NCI-H526 (cell line): ENCODE data around the gene WNT1.

ENCODE experiments used
- DNase-seq, 2 experiments: peaks; one replicate each; lab custom pipeline; 2025; lab: John Stamatoyannopoulos, UW

WNT1 gene

DNA sequence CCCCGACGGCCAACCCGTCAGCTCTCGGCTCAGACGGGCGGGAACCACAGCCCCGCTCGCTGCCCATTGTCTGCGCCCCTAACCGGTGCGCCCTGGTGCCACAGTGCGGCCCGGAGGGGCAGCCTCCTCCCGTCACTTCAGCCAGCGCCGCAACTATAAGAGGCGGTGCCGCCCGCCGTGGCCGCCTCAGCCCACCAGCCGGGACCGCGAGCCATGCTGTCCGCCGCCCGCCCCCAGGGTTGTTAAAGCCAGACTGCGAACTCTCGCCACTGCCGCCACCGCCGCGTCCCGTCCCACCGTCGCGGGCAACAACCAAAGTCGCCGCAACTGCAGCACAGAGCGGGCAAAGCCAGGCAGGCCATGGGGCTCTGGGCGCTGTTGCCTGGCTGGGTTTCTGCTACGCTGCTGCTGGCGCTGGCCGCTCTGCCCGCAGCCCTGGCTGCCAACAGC, at the start of gene WNT1:
Gene WNT1 (plus strand): TSS at position 32 of the 450 bp plus-strand sequence. CDS start 329 bp downstream, at position 361.
- peak in 1 of 2 experiments; percentile 57 for DNase-seq

DNA sequence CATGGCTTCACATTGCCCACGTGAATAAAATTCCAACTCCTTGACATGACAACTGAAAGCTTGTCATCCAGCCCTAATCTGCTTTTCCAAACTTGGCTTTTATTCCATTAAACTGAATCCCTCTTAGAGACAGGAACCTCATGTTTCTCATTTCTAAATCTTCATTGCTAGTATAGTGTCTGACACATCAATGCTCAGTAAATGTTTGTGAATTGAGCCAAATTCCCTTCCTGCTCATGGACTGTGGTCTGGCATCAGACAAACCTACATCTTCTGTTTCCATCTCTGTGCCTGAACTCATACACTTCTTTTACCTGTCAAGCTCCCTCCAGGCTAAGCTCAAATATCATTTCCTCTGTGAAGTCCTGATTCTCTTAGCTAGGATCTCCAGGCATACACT, 48.6 kb upstream of the WNT1 start:
- no peak for DNase-seq

DNA sequence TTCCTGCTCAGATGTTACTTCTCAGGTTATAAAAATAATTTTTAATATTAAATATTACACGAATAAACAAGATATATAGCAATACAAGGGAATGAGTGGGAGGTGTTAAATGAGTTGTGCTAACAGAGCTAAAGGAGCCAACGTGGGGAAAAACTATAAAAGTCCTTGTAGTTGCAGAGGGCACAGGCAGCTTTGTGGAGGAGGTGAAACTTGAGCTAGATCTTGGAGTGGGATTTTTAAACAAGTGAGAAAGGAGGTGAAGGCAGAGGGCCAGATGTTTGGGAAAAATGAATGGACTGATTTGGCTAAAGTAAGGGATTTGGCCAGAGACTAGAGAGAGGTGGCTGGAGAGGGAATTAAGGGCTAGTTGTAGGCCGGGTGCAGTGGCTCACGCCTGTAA, 47.6 kb upstream of the WNT1 start:
- no peak for DNase-seq

DNA sequence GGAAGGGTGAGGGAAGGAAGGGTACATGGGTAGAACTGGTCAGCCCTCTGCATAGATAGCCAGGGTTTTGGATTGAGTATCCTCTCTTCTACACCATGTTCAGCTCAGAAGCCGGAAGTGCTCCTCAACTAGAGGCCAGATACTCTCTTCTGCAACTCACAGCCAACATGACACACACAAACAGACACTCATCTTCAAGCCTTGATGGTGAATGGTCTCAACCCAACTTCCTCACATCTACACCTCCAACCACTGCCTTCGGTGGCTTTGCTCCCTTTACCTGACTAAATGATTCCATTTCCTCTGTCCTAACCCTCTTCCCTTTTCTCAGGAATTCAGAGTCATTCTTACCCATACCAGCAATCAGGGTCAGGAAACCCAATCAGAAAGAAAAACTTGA, 45.2 kb upstream of the WNT1 start:
- no peak for DNase-seq

DNA sequence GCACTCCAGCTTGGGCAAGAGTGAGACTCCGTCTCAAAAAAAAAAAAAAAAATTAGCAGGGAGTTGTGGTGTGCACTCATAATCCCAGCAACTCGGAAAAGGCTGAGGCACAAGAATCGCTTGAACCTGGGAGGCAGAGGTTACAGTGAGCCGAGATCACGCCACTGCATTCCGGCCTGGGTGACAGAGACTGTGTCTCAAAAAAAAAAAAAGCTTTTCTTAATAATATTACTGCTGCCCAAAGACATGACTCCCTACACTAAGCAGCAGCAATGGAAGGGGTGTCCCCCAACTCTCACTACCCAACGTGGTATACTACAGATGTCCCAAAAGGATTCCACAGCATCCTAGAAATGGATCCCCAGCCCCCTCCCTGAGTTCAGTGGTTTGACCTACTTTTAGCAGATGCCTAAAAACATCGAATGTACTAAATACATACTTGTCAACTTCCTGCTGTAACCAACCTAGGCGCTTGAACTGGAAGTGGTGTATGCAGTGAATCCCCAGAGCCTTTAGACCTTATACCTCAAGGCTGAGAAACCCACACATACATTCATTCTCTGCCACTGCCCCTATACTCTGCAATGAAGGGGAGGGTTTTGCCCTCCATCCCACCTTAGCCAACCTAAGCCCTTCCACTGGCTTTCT, 44.3 kb upstream of the WNT1 start:
- no peak for DNase-seq

DNA sequence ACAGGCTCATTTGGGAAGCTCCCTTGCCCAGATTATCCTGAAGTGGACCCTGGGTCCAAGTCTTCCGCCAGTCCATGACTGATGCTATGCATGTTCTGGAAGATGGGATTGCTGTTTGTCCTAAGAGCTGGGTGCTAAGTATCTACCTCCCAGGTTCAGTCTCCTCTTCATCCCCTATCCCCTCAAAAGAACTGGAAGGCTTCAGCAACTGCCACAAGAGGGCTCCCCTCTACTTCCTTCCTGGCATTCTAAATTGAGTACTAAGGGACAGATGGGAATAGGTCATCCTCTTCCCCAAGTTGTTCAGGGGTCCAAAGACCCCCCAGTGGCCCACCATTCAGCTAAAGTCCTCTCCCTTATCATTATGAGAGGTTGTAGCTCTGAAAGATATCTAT, 43.8 kb upstream of the WNT1 start:
- peak in 1 of 2 experiments; percentile 10 for DNase-seq

DNA sequence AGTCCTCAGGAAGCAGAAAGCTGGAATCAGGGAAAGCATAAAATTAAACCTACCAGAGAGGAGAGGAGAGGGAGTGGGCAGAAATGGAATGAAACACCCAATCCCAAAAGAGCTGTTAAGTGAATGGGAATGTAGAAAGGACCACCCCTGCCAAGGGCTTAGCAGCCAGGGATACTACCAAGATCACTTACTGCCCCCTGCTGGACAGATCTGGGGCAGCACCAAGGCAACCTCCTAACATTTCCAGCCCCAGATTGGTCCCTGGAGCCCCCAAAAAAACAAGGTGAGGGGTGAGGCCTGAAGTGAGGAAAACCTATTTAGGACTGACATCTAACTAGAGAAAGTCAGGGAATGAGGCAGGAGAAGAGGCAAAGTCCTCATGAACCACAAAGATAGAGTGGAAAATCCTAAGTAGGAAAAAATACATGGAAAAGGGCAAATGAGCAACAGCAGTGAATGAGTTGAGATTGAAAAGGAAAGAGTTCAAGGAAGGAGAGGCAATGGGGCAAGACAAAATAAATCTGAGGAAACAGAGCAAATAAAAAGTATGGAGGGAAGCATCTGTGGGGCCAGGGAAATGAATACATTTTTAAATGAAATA, 41.6 kb upstream of the WNT1 start:
- peak in 1 of 2 experiments; percentile 70 for DNase-seq

DNA sequence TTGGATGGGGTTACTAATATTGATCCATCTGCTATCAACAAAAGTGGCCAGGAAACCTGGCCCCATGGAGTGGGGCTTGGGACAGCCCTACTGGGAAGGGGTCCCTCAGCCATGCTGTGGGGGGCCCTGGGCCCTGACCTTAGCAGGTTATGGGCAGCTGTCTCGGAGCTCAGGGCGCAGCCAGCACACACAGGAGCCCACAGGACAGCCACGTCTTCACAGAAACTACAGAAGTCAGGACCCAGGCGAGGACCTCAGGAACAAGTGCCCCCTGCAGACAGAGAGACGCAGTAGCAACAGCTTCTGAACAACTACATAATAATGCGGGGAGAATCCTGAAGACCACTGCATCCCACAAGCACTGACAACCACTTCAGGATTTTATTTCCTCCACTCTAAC, 41.0 kb upstream of the WNT1 start:
- DNase-seq, result peak in 1 of 2 experiments; percentile 24

DNA sequence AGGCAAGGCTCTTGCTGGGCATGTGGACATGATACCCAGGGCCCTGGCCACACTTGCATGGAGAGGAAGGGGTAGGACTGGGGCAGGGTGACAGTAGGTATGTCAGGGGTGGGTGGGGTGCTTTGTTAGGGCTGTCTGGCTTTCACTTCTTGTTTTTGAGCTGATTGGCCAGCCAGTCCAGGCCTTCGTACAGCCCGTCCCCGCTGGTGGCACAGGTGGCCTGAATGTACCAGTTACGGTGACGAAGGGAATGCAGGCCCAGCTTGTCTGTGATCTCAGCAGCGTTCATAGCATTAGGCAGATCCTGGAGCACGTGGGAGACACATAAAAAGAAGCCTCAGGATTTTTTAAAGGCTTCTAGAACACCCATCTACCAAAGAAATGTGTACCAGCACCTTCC, 39.3 kb upstream of the WNT1 start:
- DNase-seq, result no peak

DNA sequence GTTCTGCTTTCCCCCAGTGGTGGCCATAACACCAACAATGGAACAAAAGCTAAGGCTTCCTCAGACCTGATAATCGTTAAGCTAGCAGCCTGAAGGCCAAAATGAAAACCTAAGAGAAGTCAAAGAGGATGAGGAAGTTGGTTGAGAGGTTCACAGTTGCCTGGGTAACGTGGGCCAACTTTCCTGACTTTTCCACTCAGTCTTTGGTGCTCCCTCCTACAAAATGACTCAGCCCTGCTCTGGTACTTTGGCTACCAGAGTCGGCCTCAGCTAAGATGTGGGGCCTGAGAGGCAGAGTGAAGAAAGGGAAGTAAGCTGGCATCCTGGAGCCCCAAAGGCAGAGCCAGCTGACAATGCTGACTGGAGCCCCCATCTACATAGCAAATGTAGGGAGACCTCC, 37.9 kb upstream of the WNT1 start:
- DNase-seq, result no peak

DNA sequence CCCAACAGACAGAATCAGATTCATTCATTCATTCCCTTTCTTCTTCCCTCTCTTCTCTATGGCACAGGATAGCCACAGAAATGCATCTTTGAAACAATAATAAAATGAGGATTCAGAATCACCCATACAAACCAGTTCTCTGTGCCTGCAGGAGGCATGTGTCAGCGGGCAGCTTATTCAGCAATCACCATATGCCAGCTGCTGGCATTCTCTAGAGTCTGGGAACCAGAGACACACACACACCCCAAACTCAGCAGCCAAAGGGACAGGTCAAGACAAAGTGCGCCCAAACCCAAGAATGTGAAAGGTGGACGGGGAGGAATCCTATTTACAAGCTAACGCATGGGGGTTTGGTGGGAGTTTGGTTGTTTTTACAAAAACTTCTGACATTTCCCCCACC, 34.9 kb upstream of the WNT1 start:
- DNase-seq, result no peak

DNA sequence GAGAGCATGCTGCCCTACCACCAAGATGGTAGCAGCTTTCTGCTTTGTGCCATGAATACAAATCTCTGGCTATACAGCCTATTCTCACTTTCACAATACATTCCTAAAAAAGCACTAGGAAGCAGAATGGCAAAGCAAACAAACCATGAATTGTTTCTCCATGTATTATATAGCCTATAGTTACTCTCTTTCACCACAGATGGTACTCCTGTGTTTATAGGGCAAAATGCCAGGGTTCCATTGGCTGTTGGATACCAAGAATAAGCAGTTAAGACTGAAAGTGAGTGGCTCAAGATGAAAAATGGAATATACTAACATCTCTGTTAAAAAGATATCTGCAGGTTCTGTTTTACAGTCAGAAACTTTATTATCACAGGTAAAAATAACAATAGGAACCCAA, 31.9 kb upstream of the WNT1 start:
- no peak for DNase-seq

DNA sequence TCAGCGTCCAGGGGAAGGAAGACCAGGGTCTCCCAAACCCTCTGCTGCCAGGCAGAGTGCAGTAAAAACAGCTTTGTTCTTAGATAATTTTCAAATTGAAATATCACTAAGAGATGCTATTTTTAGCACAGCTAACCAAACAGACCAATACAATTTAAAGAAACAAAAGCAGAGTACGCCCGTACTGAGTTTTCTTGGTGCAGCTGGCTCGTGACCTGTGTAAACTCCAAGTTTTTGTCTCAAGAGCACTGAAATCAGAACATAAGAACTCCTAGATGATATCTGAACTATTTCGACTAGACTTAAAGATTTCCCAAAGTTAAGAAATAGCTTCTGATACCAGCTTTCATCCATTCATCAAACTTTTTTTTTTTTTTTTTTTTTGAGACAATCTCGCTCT, 31.2 kb upstream of the WNT1 start:
- no peak for DNase-seq

DNA sequence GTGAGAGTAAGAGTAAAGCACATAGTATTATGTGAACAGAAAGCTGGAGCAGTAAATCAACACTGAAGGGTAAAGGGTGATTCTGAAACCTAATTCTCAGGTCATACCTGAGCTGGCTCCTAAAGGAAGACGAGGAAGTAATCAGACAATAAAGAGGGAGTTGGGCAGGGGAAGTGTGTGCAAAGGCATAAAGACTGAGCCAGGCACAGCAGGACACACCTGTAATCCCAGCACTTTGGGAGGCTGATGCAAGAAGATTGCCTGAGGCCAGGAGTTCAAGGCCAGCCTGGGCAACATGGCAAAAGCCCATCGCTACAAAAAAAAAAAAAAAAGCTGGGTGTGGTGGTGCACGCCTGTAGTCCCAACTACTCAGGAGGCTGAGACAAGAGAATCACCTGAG, 30.4 kb upstream of the WNT1 start:
- no peak for DNase-seq

DNA sequence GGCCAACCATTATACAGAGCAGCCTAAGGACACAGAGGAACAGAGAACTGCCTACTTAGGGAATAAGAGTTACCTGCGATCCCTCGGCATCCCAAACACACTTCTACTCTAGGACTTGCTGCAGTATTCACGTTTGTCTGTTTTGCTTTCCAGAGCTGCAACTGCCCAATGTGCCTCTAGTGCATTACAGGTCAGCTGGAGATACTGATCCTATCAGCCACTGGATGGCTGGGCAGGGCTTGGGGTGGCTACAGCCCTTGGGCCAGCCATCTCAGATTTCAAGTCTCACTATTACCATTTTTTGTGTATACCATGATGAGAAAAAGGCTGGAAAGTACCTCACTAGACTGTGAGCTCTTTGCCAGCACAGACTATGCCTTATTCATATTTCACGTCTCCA, 25.4 kb upstream of the WNT1 start:
- no peak for DNase-seq

DNA sequence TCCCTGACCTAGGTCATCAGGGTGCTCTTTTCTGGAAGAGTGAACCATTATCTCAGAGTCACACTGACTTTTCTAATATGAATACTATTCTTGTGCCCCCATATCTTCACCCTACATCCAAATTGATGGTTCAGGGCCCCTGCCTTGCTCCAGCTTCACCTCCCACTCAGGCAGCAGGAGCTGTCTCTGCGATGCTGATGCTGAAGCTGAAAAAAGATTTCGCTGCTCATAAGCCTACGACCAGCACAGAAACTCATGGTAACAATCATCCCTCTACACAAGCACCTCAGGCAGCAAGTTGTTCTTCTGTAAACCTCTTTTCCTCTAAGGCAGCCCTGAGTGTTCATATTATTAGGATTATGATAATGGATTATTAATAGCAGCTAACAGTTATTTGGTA, 24.1 kb upstream of the WNT1 start:
- DNase-seq, result no peak

DNA sequence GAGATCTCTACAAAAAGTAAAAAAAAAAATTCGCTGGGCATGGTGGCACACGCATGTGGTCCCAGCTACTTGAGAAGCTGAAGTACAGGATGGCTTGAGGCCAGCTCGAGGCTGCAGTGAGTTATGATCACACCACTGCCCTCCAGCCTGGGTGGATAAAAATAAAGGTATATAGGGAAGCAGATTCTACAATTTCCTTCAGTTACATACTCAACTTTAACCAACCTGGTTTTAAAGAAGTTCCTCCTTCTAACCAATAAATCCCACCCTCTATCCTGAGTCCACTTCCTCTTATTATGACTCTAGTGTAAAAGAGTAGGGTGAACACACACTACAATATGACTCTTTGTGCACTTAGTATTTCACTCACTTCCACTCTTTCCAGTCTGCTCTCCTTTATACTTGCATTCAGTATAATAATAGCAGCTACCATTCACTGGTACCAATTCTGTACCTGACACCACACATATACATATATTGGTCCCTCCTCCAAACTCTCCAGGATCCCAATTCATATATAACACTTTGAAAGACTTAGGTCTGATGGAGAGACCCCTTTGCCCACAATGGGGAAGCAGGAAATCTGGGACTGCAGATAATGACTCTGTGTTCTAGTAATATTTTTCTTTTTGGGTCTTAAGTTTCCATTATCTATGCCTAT, 23.2 kb upstream of the WNT1 start:
- no peak for DNase-seq

DNA sequence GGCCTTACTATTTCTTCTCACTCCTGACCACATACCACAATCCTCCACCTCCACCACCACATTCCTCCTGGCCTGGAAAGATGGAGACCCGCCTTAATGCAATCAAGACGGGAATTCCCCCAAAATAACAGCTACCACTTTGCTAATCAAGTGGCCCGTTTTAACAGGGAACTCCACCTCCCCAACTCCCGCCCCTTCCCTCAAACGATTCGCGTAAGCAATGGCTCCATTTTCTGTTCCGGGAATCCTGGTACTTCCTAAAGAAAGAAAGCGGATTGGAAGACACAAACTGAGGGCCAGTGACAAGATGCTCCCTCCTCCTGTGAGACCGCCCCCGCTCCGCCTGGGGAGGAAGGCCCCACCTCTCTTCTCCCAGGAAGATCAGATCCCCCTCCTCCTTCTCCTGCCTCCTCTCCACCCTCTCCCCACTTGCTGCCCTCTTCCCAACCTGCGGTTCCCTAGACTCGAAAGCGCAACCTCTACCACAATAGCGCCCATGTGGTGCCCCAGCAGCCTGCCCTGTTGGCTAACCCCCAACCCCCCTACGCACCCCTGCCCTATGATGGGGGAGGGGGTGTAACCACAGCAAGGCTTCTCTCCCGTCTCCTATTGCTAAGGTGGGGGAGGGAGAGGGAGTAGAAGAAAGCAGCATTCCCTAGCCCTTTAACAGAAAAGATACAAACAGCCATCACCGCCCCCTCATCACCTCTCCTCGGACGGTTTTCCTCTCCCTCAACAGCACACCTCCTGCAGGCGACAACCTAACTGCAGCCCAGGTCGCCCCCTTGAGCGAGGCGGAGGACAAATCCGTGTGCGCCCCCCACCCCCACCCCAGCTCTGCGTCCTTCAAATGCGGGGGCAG, 21.6 kb upstream of the WNT1 start:
- DNase-seq, result peak; percentile 83 to 88

DNA sequence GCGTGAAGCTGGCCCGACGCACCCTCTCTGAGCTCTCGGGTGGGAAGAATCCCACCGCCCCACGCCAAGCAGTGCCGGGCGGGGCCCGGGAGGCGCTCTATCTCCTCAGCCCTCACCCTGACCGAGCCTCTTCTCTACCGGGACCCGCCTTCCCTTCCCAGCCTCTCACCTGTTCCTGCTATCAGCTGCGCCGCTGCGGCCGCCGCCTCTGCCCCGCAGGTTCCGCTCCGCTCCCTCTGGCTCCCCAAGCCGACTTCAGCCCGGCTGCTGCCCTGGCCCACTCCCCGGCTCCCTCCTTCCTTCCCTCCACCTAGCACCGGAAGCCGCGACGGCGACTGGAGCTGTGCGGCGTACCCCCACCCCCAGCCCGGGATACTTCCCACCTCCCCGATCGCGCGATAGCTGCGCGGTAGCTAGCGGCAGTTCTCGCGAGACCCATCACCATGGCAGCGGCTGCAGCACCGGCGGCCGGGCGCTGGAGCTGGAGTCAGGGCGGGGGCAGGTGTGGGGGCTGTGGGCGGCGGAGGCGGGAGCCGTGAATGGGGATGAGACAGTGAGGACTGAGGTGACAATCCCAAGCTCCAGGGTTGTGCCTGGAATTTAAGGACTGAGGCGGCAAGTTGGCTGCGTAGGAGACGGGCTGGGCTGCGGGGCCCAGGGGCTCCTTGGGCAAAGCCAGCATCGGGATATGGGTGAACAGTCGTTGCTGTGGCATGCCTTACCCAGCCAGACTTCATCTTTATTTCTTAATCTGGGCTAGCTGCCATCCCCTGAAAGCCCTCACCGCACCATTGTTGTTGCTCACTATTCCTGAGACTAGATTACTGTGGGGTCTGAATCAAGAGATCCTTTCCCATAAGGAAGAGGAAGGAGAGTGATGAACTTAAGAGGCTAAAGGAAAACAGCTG, 20.7 kb upstream of the WNT1 start, which contains the start of gene ARF3:
Gene ARF3 (minus strand): TSS at position 347 of the 908 bp plus-strand sequence. CDS start 16,392 bp downstream, outside the sequence.
- peak; percentile 88 to 98 for DNase-seq

DNA sequence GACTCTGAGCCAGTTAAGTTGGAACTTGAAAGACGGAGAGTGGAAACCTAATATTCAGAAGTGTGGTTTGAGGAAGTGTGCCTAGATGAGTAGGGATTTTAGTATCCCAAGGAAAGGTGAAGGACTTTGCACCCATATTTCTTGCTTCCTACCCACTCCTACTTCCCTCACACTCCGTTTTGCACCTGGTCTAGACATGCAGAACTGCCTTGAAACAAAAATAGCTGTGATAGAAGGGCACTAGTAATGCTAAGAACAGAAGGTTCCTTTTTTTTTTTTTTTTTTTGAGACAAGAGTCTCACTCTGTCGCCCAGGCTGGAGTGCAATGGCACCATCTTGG, 20.1 kb upstream of the WNT1 start:
- no peak for DNase-seq

DNA sequence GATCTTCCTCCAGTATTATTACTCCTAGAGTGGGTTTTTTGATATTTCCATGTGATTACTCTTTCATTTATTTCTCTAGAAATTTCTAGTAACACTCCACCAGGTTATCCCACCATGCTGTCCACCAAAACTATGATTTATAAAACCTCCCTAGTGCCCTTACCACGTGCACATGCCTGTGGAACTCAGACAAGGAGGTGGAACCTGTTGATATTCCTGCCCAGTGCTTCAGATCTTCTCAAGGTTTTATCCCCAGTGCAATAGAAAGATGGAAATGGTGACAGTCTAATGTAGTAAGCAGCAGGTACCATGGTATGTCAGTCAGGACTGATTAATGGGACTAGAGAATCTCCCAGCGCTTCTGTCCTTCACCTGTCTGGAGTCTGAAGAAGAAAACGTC, 17.3 kb upstream of the WNT1 start:
- DNase-seq, result no peak
